Fibroblast of gingiva (primary cell): ENCODE measurements around the gene RIPOR1.
"Not testable (repeated sequence)": the region's sequence is repeated elsewhere in the genome, so short reads cannot be mapped to it uniquely, and the experiment has no call there.

Experiments
- DNase-seq: peaks from one replicate; pipeline ENCODE4 v3.0.0-alpha.2; 2011; ENCODE audit warnings: low read depth

RIPOR1 gene

GRCh38 chr16:67528222-67528869 is at the start of gene RIPOR1:
TSS of gene RIPOR1 (plus strand) at chr16:67528829. CDS start at chr16:67538447, 9,618 bp downstream.
- DNase-seq, result peak; percentile 38

GRCh38 chr16:67480833-67481560 is 47.6 kb upstream of the RIPOR1 start, which contains the start of gene ATP6V0D1:
TSS of gene ATP6V0D1 (minus strand) at chr16:67481157. CDS start at chr16:67481086, 71 bp downstream.
- peak; percentile 97 for DNase-seq

- DNase-seq, result no peak
These were observed 46.9 kb upstream of the RIPOR1 start for GRCh38 chr16:67481561-67482232.

- DNase-seq, result no peak
These were observed 46.2 kb upstream of the RIPOR1 start for GRCh38 chr16:67482233-67482924.

- DNase-seq, result no peak
These were observed 45.5 kb upstream of the RIPOR1 start, which contains the start of gene AGRP for GRCh38 chr16:67483150-67483549. TSS of gene AGRP (minus strand) at chr16:67483547. CDS start at chr16:67483398, 149 bp downstream.

GRCh38 chr16:67483731-67484525 is 44.7 kb upstream of the RIPOR1 start:
- no peak for DNase-seq

GRCh38 chr16:67486805-67487204 is 41.8 kb upstream of the RIPOR1 start:
- DNase-seq, result no peak

- not testable (repeated sequence) for DNase-seq
These were observed 41.1 kb upstream of the RIPOR1 start for GRCh38 chr16:67487561-67487960.

GRCh38 chr16:67489401-67490083 is 39.1 kb upstream of the RIPOR1 start:
- no peak for DNase-seq

GRCh38 chr16:67490335-67491096 is 38.1 kb upstream of the RIPOR1 start:
- DNase-seq, result peak; percentile 45

- peak; percentile 52 for DNase-seq
These were observed 29.5 kb upstream of the RIPOR1 start for GRCh38 chr16:67499106-67499505.

- DNase-seq, result no peak
These were observed 24.3 kb upstream of the RIPOR1 start for GRCh38 chr16:67504031-67505021.

GRCh38 chr16:67506468-67506867 is 22.2 kb upstream of the RIPOR1 start:
- no peak for DNase-seq

GRCh38 chr16:67509016-67509415 is 19.6 kb upstream of the RIPOR1 start:
- DNase-seq, result no peak

GRCh38 chr16:67513892-67514291 is 14.7 kb upstream of the RIPOR1 start:
- DNase-seq, result not testable (repeated sequence)

GRCh38 chr16:67514382-67514828 is 14.2 kb upstream of the RIPOR1 start:
- DNase-seq, result peak; percentile 78

- no peak for DNase-seq
These were observed 12.1 kb upstream of the RIPOR1 start for GRCh38 chr16:67516296-67517154.

GRCh38 chr16:67517155-67517445 is 11.5 kb upstream of the RIPOR1 start:
- DNase-seq, result no peak
